Measurements from ENCODE around the gene GFRA1.

GFRA1 gene

DNA sequence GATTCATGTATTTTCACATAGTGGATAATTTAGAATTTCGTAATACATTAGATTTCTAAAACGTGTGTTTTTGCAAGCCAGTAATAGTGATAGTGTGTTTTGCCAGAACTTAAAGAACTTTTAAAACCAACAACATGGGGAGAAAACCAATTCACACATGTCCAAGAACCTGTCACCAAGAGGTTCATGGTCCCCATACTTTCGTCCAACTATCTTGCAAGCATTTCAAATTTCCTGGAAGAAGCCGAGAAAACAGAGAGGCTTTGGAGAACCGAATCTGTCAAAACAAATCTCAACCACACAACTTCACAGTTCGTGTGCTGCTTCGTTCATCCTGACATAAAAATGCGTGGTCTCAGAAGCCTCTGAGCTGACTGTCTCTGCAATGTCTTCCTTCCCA, 31.9 kb downstream of the GFRA1 start:
- DNase-seq (ENCODE audit: insufficient read length, low spot score) (no peak), FAIRE-seq (no peak)
- no peak for TF ChIP-seq POLR2A (IDR thresholded peaks at IDR 0.05; ENCODE audit: low read depth, low read length)

DNA sequence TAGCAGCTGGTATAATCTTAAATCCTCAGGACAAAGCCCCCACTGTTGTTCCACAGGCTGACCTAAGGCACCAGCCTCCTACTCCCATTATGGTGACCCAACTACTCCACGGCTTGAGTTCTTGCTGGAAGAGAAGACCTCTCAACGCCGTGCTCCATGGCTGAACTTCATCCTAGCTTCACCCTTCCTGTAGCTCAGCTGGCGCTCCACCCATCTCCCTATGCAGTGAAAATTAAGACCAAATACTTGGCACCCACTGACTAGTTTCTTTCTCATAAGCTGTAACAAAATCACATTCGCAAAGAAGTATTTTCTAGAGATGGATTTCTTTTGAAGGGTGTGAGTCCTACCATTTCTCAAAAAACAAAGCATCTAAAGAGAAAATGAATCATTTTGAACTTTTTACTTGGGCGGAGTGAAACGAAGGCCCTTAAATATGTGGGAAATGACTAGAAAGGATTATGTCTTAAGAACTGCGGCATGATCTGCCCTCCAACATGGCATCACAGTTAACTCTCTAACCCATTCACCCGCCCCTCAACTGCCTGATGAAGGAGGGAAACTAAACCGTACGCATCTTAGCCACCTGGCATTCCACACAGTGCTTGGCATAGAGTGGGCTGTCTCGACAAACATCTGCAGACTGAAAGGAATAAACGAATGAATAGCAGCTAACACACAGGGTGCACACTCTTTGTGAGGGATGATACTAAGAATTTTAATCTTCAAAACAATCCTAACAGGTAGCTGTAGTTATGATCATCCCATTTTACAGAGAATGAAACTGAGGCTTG, 32.7 kb downstream of the GFRA1 start:
- DNase-seq (ENCODE audit: insufficient read length, low spot score) (no peak), FAIRE-seq (no peak)
- no peak for TF ChIP-seq POLR2A (IDR thresholded peaks at IDR 0.05; ENCODE audit: low read depth, low read length)

DNA sequence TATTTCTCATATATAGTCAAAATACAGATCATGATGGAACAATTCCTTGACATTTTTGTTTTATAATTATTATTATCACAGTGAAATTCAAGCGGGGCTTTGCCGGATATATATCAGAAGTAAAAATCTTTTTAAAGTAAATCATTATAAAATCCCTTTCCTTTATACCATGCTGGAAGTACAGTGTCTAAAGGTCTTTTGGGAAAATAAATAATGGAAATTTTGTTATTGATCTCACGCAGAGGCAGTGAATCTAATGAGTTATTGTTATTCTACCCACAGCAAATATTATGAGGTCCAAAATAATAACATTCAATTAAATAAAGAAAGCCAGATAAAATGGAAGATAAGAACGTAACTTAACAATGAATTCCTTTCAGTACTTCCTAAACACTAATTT, 33.8 kb downstream of the GFRA1 start:
- TF ChIP-seq POLR2A (IDR thresholded peaks at IDR 0.05; ENCODE audit: low read depth, low read length): no peak
- DNase-seq (ENCODE audit: insufficient read length, low spot score) (no peak), FAIRE-seq (no peak)

- no peak for DNase-seq (ENCODE audit: insufficient read length, low spot score)
- TF ChIP-seq POLR2A (IDR thresholded peaks at IDR 0.05; ENCODE audit: low read depth, low read length): no peak
- no peak for FAIRE-seq
Observed at GRCh38 chr10:116237970-116238369, 35.0 kb downstream of the GFRA1 start.

GRCh38 chr10:116237260-116237659, 35.7 kb downstream of the GFRA1 start:
- DNase-seq (ENCODE audit: insufficient read length, low spot score) (no peak), FAIRE-seq (no peak)

DNA sequence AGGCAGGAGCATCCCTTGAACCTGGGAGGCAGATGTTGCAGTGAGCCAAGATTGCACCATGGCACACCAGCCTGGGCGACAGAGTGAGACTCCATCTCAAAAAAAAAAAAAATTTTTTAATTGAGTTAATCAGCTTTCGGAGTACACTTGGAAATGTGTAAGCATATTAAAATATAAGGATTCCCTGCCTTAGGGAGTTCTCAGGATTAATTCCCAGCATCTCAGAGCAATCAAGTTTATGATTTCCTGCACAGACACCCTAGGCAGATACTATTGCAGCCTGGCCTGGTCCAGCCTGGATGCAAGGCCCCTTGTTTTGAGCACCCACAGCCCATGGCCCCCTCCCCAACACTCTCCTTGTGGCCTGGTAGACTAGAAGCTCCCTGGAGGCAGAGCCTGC, 39.8 kb downstream of the GFRA1 start:
- DNase-seq (ENCODE audit: insufficient read length, low spot score) (no peak), FAIRE-seq (no peak)
- TF ChIP-seq POLR2A (IDR thresholded peaks at IDR 0.05; ENCODE audit: low read depth, low read length): no peak

More at GRCh38 chr10:116237260-116237659, 35.7 kb downstream of the GFRA1 start:
- TF ChIP-seq POLR2A (IDR thresholded peaks at IDR 0.05; ENCODE audit: low read depth, low read length): no peak

- DNase-seq (ENCODE audit: insufficient read length, low spot score): no peak
- no peak for TF ChIP-seq POLR2A (IDR thresholded peaks at IDR 0.05; ENCODE audit: low read depth, low read length)
- no peak for FAIRE-seq
Observed at GRCh38 chr10:116232613-116233012, 40.4 kb downstream of the GFRA1 start.

- no peak for FAIRE-seq
- no peak for DNase-seq (ENCODE audit: insufficient read length, low spot score)
- TF ChIP-seq POLR2A (IDR thresholded peaks at IDR 0.05; ENCODE audit: low read depth, low read length): no peak
Observed at GRCh38 chr10:116226766-116227165, 46.2 kb downstream of the GFRA1 start.

DNA sequence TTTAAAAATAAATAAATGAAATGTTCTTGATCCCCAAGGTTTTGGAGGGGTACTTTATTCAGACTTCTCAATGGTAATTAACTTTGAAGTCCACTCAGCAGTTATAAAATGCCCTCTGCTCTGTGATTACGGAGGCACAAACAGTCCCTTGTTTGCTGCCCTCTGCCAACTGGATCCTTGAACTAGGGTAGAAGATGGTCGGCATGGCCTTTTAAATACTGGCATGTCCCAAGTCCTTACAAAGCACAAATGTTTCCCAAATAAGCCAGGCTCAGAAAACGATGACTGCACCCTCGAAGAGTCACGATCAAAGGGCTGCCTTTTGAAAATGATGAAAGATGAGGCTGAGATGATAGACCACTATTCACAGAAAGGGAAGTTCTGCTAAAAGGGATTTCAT, 47.0 kb downstream of the GFRA1 start:
- no peak for TF ChIP-seq POLR2A (IDR thresholded peaks at IDR 0.05; ENCODE audit: low read depth, low read length)
- FAIRE-seq (no peak), DNase-seq (ENCODE audit: insufficient read length, low spot score) (no peak)

DNA sequence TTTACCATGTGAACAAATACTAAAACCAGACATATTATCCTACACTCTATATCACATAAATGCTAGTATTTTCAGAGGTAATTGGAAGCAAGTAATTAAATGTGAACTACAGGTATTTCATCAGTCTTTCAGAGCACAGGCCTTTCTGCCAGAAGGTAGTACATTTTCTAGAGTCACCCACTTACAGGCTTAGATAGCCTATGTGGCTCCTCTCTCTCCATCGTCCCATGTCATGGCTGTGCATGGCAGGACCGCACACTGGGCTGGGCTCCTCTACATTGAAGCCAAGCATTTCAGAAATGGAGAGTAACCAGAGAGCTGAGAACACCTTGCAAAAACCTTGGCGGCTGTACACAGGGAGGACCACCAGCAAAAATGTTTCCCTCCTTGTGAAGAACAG, 49.7 kb downstream of the GFRA1 start:
- TF ChIP-seq POLR2A (IDR thresholded peaks at IDR 0.05; ENCODE audit: low read depth, low read length): no peak
- FAIRE-seq (no peak), DNase-seq (ENCODE audit: insufficient read length, low spot score) (no peak)

DNA sequence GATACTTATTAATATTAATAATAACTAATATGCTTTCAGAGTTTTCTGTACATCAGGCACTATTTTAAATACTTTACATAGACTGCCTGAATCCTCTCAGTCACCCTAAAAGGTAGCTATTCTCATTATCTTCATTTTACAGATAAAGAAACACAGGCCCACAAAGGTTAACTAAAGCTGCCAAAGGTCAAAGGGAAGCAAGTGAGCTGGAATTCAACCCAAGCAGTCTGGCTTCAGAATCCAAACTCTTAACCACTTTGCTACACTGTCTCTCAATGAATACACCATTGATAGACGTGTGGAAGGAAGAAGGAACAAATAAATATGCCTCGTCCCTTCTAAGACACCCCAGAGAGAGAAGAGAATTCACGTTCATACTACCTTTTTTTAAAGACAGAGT, 52.0 kb downstream of the GFRA1 start:
- no peak for DNase-seq (ENCODE audit: insufficient read length, low spot score)
- FAIRE-seq: no peak
- no peak for TF ChIP-seq POLR2A (IDR thresholded peaks at IDR 0.05; ENCODE audit: low read depth, low read length)

DNA sequence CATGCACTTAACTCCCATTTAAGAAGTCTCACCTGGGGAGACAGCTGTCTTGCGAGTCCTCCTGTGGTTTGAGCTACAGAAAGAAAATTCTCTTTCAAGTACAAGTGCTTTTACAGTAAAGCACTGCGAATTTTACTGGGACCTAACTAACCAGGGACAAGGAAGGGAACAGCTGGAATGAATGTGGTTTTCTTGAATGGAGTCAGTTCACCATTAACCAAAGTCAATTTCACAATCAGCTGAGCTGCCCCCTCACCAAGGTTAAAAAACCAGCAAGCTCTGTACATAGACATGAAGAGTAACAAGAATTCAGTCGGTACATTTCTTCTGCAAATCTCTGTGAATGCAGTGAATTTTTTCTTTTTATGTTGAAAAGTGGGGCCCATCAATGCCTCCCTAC, 56.3 kb downstream of the GFRA1 start:
- FAIRE-seq (no peak), DNase-seq (ENCODE audit: insufficient read length, low spot score) (no peak)
- no peak for TF ChIP-seq POLR2A (IDR thresholded peaks at IDR 0.05; ENCODE audit: low read depth, low read length)

DNA sequence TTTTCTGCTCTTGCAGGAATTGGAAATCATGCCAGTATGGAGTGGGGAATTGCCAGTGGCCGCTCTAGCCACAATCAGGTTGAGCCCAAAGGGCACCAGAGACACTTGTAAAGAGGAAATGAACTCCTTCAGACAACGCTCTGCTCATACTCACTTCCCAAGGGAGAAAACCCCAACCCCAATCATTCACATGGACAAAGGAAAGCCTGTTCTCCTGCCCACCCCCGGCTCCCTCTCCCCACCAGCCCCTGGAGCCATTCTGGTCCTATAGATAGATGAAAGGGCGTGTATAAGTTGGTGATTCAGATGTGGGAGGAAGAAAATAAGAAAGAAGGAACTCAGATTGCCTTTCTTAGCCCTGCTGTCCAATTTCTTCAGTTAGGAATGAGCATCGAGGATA, 57.4 kb downstream of the GFRA1 start:
- FAIRE-seq (no peak), DNase-seq (ENCODE audit: insufficient read length, low spot score) (no peak)
- no peak for TF ChIP-seq POLR2A (IDR thresholded peaks at IDR 0.05; ENCODE audit: low read depth, low read length)

DNA sequence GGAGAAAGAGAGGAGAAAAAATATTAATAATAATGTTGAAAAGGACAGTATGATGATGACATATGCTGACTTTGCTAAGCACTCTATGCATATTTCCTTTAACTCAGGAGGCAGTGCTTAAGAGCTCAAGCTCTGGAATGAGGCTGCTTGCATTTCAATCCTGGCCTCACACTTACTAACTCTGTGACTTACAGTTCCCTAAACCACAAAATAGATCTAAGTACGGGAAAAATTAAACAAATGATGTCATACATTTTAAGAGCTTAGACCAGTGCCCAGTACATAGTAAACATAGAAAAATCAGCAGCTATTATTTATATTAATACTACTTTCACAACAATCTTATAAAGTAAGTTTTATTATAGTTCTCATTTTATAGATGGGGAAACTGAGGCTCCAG, 61.3 kb downstream of the GFRA1 start:
- no peak for TF ChIP-seq POLR2A (IDR thresholded peaks at IDR 0.05; ENCODE audit: low read depth, low read length)
- FAIRE-seq: no peak
- no peak for DNase-seq (ENCODE audit: insufficient read length, low spot score)

- TF ChIP-seq POLR2A (IDR thresholded peaks at IDR 0.05; ENCODE audit: low read depth, low read length): no peak
- FAIRE-seq: no peak
- DNase-seq (ENCODE audit: insufficient read length, low spot score): no peak
Observed at GRCh38 chr10:116210588-116211346, 62.2 kb downstream of the GFRA1 start.
